Activated naive CD4-positive, alpha-beta T cell treated with anti-CD3 and anti-CD28 coated beads, Interleukin-2, amount 50 U/mL, for 24 hours (primary cell): ENCODE measurements around the gene IQCF6.

Experiments
- H3K27ac Mint-ChIP-seq: one replicate; pipeline ENCODE4 v1.8.0; 2021; ENCODE audit warnings: mild to moderate bottlenecking, mixed read lengths
- H3K27me3 Mint-ChIP-seq: one replicate; pipeline ENCODE4 v1.8.0; 2021; ENCODE audit warnings: mixed read lengths
- H3K36me3 Mint-ChIP-seq: one replicate; pipeline ENCODE4 v1.8.0; 2021; ENCODE audit warnings: mixed read lengths
- H3K4me1 Mint-ChIP-seq: one replicate; pipeline ENCODE4 v1.8.0; 2021; ENCODE audit warnings: mixed read lengths
- H3K4me3 Mint-ChIP-seq: one replicate; pipeline ENCODE4 v1.8.0; 2021; ENCODE audit warnings: mild to moderate bottlenecking, mixed read lengths
- H3K9me3 Mint-ChIP-seq: one replicate; pipeline ENCODE4 v1.8.0; 2021; ENCODE audit warnings: mixed read lengths

Gene IQCF6

GRCh38 chr3:51779137-51779536 is at the start of gene IQCF6:
IQCF6 (minus strand) TSS chr3:51779237; CDS start chr3:51779224, 13 bp downstream.
- Mint-ChIP-seq H3K27ac (no peak within 1 kb of the TSS), H3K4me1 (no peaks in the 10 kb centered on the region), H3K9me3 (no peaks in the 10 kb centered on the region), H3K36me3 (no peaks in the 10 kb centered on the region), H3K27me3 (no peaks in the 10 kb centered on the region), H3K4me3 (no peak within 1 kb of the TSS)

GRCh38 chr3:51828297-51828696 is 49.3 kb upstream of the IQCF6 start:
- peaks cover 3% of the 10 kb centered on the region for H3K4me1 Mint-ChIP-seq
- H3K27ac Mint-ChIP-seq, result no peak overlapping the region
- peaks cover 13% of the 10 kb centered on the region for H3K27me3 Mint-ChIP-seq
- H3K4me3 Mint-ChIP-seq, result no peak overlapping the region
- peaks cover 5% of the 10 kb centered on the region for H3K36me3 Mint-ChIP-seq
- H3K9me3 Mint-ChIP-seq, result peaks cover 9% of the 10 kb centered on the region

GRCh38 chr3:51819709-51820406 is 40.8 kb upstream of the IQCF6 start:
- Mint-ChIP-seq H3K4me3 (no peak overlapping the region), H3K9me3 (peaks cover 5% of the 10 kb centered on the region), H3K36me3 (peaks cover 3% of the 10 kb centered on the region), H3K27me3 (peaks cover 21% of the 10 kb centered on the region), H3K4me1 (peaks cover 6% of the 10 kb centered on the region), H3K27ac (no peak overlapping the region)

GRCh38 chr3:51819151-51819550 is 40.1 kb upstream of the IQCF6 start:
- Mint-ChIP-seq H3K27me3 (peaks cover 19% of the 10 kb centered on the region), H3K9me3 (peaks cover 5% of the 10 kb centered on the region), H3K27ac (no peak overlapping the region), H3K4me1 (peaks cover 6% of the 10 kb centered on the region), H3K36me3 (peaks cover 3% of the 10 kb centered on the region), H3K4me3 (no peak overlapping the region)

- H3K4me1 Mint-ChIP-seq, result no peaks in the 10 kb centered on the region
- H3K36me3 Mint-ChIP-seq, result peaks cover 4% of the 10 kb centered on the region
- H3K4me3 Mint-ChIP-seq, result no peak overlapping the region
- H3K27ac Mint-ChIP-seq, result no peak overlapping the region
- H3K9me3 Mint-ChIP-seq, result peaks cover 5% of the 10 kb centered on the region
- peaks cover 19% of the 10 kb centered on the region for H3K27me3 Mint-ChIP-seq
Measured at GRCh38 chr3:51817375-51817774, 38.3 kb upstream of the IQCF6 start.

- Mint-ChIP-seq H3K27me3 (peaks cover 17% of the 10 kb centered on the region), H3K4me1 (no peaks in the 10 kb centered on the region), H3K4me3 (no peak overlapping the region), H3K9me3 (peaks cover 3% of the 10 kb centered on the region), H3K27ac (no peak overlapping the region), H3K36me3 (peaks cover 3% of the 10 kb centered on the region)
Measured at GRCh38 chr3:51816723-51817122, 37.7 kb upstream of the IQCF6 start.

- Mint-ChIP-seq H3K36me3 (peaks cover 1% of the 10 kb centered on the region), H3K4me3 (no peak overlapping the region), H3K4me1 (no peaks in the 10 kb centered on the region), H3K27ac (no peak overlapping the region), H3K27me3 (peaks cover 16% of the 10 kb centered on the region), H3K9me3 (no peaks in the 10 kb centered on the region)
Measured at GRCh38 chr3:51815614-51816013, 36.6 kb upstream of the IQCF6 start.

- Mint-ChIP-seq H3K36me3 (peaks cover 1% of the 10 kb centered on the region), H3K4me1 (no peaks in the 10 kb centered on the region), H3K27me3 (peaks cover 11% of the 10 kb centered on the region), H3K4me3 (no peak overlapping the region), H3K9me3 (no peaks in the 10 kb centered on the region), H3K27ac (no peak overlapping the region)
Measured at GRCh38 chr3:51814034-51814433, 35.0 kb upstream of the IQCF6 start.

- H3K27me3 Mint-ChIP-seq, result peaks cover 11% of the 10 kb centered on the region
- H3K36me3 Mint-ChIP-seq, result peaks cover 1% of the 10 kb centered on the region
- H3K4me3 Mint-ChIP-seq, result no peak overlapping the region
- H3K4me1 Mint-ChIP-seq, result no peaks in the 10 kb centered on the region
- no peaks in the 10 kb centered on the region for H3K9me3 Mint-ChIP-seq
- H3K27ac Mint-ChIP-seq, result no peak overlapping the region
Measured at GRCh38 chr3:51813539-51813938, 34.5 kb upstream of the IQCF6 start.

- peaks cover 1% of the 10 kb centered on the region for H3K36me3 Mint-ChIP-seq
- peaks cover 3% of the 10 kb centered on the region for H3K27me3 Mint-ChIP-seq
- H3K4me3 Mint-ChIP-seq, result no peak overlapping the region
- peaks cover 5% of the 10 kb centered on the region for H3K9me3 Mint-ChIP-seq
- H3K4me1 Mint-ChIP-seq, result no peaks in the 10 kb centered on the region
- H3K27ac Mint-ChIP-seq, result no peak overlapping the region
Measured at GRCh38 chr3:51808934-51809333, 29.9 kb upstream of the IQCF6 start.

GRCh38 chr3:51802106-51802703 is 23.2 kb upstream of the IQCF6 start:
- no peaks in the 10 kb centered on the region for H3K9me3 Mint-ChIP-seq
- H3K27ac Mint-ChIP-seq, result no peak overlapping the region
- no peak overlapping the region for H3K4me3 Mint-ChIP-seq
- H3K4me1 Mint-ChIP-seq, result peaks cover 6% of the 10 kb centered on the region
- H3K36me3 Mint-ChIP-seq, result no peaks in the 10 kb centered on the region
- H3K27me3 Mint-ChIP-seq, result peaks cover 1% of the 10 kb centered on the region

- H3K4me1 Mint-ChIP-seq, result peaks cover 6% of the 10 kb centered on the region
- H3K27me3 Mint-ChIP-seq, result peaks cover 4% of the 10 kb centered on the region
- H3K9me3 Mint-ChIP-seq, result no peaks in the 10 kb centered on the region
- no peak overlapping the region for H3K4me3 Mint-ChIP-seq
- no peaks in the 10 kb centered on the region for H3K36me3 Mint-ChIP-seq
- no peak overlapping the region for H3K27ac Mint-ChIP-seq
Measured at GRCh38 chr3:51800750-51801125, 21.7 kb upstream of the IQCF6 start.

GRCh38 chr3:51799879-51800749 is 21.1 kb upstream of the IQCF6 start:
- H3K4me1 Mint-ChIP-seq, result peaks cover 6% of the 10 kb centered on the region

GRCh38 chr3:51798411-51798963 is 19.4 kb upstream of the IQCF6 start:
- peaks cover 5% of the 10 kb centered on the region for H3K27me3 Mint-ChIP-seq
- no peak overlapping the region for H3K4me3 Mint-ChIP-seq
- no peak overlapping the region for H3K27ac Mint-ChIP-seq
- H3K36me3 Mint-ChIP-seq, result no peaks in the 10 kb centered on the region
- H3K9me3 Mint-ChIP-seq, result no peaks in the 10 kb centered on the region
- H3K4me1 Mint-ChIP-seq, result peaks cover 6% of the 10 kb centered on the region

More at GRCh38 chr3:51799879-51800749, 21.1 kb upstream of the IQCF6 start:
- Mint-ChIP-seq H3K9me3 (no peaks in the 10 kb centered on the region), H3K4me3 (no peak overlapping the region), H3K27ac (no peak overlapping the region), H3K36me3 (no peaks in the 10 kb centered on the region), H3K27me3 (peaks cover 5% of the 10 kb centered on the region)

GRCh38 chr3:51796854-51797253 is 17.8 kb upstream of the IQCF6 start:
- H3K27me3 Mint-ChIP-seq, result peaks cover 5% of the 10 kb centered on the region
- H3K4me3 Mint-ChIP-seq, result no peak overlapping the region
- H3K27ac Mint-ChIP-seq, result no peak overlapping the region
- H3K4me1 Mint-ChIP-seq, result peaks cover 6% of the 10 kb centered on the region
- H3K36me3 Mint-ChIP-seq, result no peaks in the 10 kb centered on the region
- H3K9me3 Mint-ChIP-seq, result no peaks in the 10 kb centered on the region

GRCh38 chr3:51794206-51794605 is 15.2 kb upstream of the IQCF6 start:
- H3K4me1 Mint-ChIP-seq, result no peaks in the 10 kb centered on the region
- H3K9me3 Mint-ChIP-seq, result no peaks in the 10 kb centered on the region
- peaks cover 5% of the 10 kb centered on the region for H3K27me3 Mint-ChIP-seq
- H3K36me3 Mint-ChIP-seq, result no peaks in the 10 kb centered on the region
- H3K27ac Mint-ChIP-seq, result no peak overlapping the region
- no peak overlapping the region for H3K4me3 Mint-ChIP-seq
